HL-60/S4 treated with retinoic acid at 250 ng/mL for 4 days and 3 days (cell line): ENCODE data around the gene IQSEC1.

Experiments used
- in situ Hi-C: fragments of 300-500 bp; cut with MboI; formaldehyde crosslinking; loops from 2 replicates; pipeline ENCODE4 v1.7.0; 2022; ENCODE audit warnings: low sequenced_read_pairs

Gene IQSEC1

GRCh38 chr3:12975748-12976522 is 97.3 kb downstream of the IQSEC1 start:
- in situ Hi-C loops: no loop called here

- in situ Hi-C loops: no loop called here
These were observed 98.4 kb downstream of the IQSEC1 start for GRCh38 chr3:12974819-12975218.

- in situ Hi-C loops: no loop called here
These were observed 98.9 kb downstream of the IQSEC1 start for GRCh38 chr3:12974334-12974733.

- in situ Hi-C loops: no loop called here
These were observed 99.4 kb downstream of the IQSEC1 start for GRCh38 chr3:12973827-12974226.

- in situ Hi-C loops: no loop called here
These were observed 100.2 kb downstream of the IQSEC1 start for GRCh38 chr3:12972781-12973702.

- in situ Hi-C loops: no loop called here
These were observed 101.2 kb downstream of the IQSEC1 start for GRCh38 chr3:12972043-12972442.

GRCh38 chr3:12970684-12971083 is 102.5 kb downstream of the IQSEC1 start:
- in situ Hi-C loops: no loop called here

GRCh38 chr3:12969486-12969885 is 103.7 kb downstream of the IQSEC1 start:
- in situ Hi-C loops: no loop called here

- in situ Hi-C loops: no loop called here
These were observed 104.7 kb downstream of the IQSEC1 start for GRCh38 chr3:12968541-12968940.

GRCh38 chr3:12967606-12968351 is 105.5 kb downstream of the IQSEC1 start:
- in situ Hi-C loops: no loop called here

- in situ Hi-C loops: no loop called here
These were observed 106.2 kb downstream of the IQSEC1 start for GRCh38 chr3:12966847-12967605.

GRCh38 chr3:12965999-12966846 is 107.0 kb downstream of the IQSEC1 start:
- in situ Hi-C loops: no loop called here

GRCh38 chr3:12964711-12965612 is 108.3 kb downstream of the IQSEC1 start:
- in situ Hi-C loops: no loop called here

GRCh38 chr3:12963922-12964701 is 109.1 kb downstream of the IQSEC1 start:
- in situ Hi-C loops: no loop called here

GRCh38 chr3:12963231-12963896 is 109.9 kb downstream of the IQSEC1 start:
- in situ Hi-C loops: no loop called here

- in situ Hi-C loops: no loop called here
These were observed 110.9 kb downstream of the IQSEC1 start for GRCh38 chr3:12962292-12962691.

GRCh38 chr3:12961697-12962036 is 111.6 kb downstream of the IQSEC1 start:
- in situ Hi-C loops: no loop called here
